ENCODE measurements around the gene DIPK2A. TPM values are rescaled to one million over a fixed set of nuclear protein-coding genes. Genes with fewer than 3 reads are reported as not detected.

DIPK2A gene
- total and polyA plus RNA-seq, 2 donors (not counting 3 experiments of a cell fraction or from before 2014, with no cell fraction given), result 18.9 to 43.0 TPM

DNA sequence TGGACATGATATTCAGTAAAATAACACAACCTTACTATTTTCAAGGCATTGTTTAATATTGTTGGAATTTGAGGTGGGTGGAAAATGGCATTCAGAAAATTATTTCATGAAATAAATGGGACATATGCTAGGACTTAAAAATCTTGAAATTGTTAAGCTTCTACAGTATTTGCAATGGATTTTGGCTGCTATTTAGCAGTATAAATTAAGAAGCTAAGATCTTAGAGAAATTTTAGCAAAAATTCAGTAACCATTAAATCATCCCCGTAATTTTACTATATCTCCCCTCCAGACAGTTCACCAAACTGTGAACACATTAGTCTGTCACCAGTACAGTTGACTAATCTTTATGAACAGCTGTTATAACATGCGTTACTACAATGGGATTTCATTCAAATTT, 8.2 kb downstream of the DIPK2A start:
- ChIA-PET POLR2A (no interaction called here), CTCF (interaction anchor here (0.7 to 0.8 kb wide), 2 partner anchors 8 to 25 kb away, joined by 3 to 4 read pairs; partner anchors contain the start of gene DIPK2A)
- dilution Hi-C loops (cut with MboI; ENCODE audit: extremely low pct_ligation_motif_present, low sequenced_read_pairs), result no loop called here
- H3K79me2 ChIP-seq (ENCODE audit: control insufficient read depth, insufficient read depth, low read length), result peaks cover 97% of the 10 kb centered on the region
- no peaks in the 10 kb centered on the region for H3K9me3 ChIP-seq (replicated peaks; ENCODE audit: control insufficient read depth, insufficient read depth, low read length)
- H3K4me3 ChIP-seq (replicated peaks in 1 of 3; ENCODE audit: insufficient read depth in 1 of 3, low read depth in 1 of 3, low read length in 3 of 3), result no peak overlapping the region
- no peak overlapping the region for H3K9ac ChIP-seq (replicated peaks; ENCODE audit: extremely low read depth, insufficient read depth, low read length)
- intact Hi-C loops (cut with micrococcal nuclease), result loop anchor here (10.0 kb wide), 1 partner anchor 1055 kb away; no protein-coding TSS in a partner anchor
- no TSS peak for BruUV-seq (replicated peaks)
- no peaks in the 10 kb centered on the region for H3K27me3 ChIP-seq (ENCODE audit: control insufficient read depth in 2 of 2, insufficient read depth in 2 of 2, low read length in 2 of 2)
- no peak overlapping the region for H3K27ac ChIP-seq (ENCODE audit: insufficient read depth, low read depth, low read length)
- H3K36me3 ChIP-seq (ENCODE audit: control insufficient read depth in 2 of 2, extremely low read depth in 1 of 2, insufficient read depth in 2 of 2, low read length in 2 of 2), result no peaks in the 10 kb centered on the region
- peaks cover 25% of the 10 kb centered on the region for H3K4me1 ChIP-seq (ENCODE audit: control insufficient read depth, extremely low read depth, insufficient read depth, low read length)
- TF ChIP-seq FOS (IDR thresholded peaks at IDR 0.05; ENCODE audit: borderline replicate concordance, insufficient read depth, low read length) (no peak), POLR2A (IDR thresholded peaks at IDR 0.05; ENCODE audit: low read depth, low read length) (no peak), MYC (IDR thresholded peaks at IDR 0.05; ENCODE audit: low read depth, low read length) (no peak), GATA2 (IDR thresholded peaks at IDR 0.05; ENCODE audit: insufficient read depth, insufficient read length, low read depth, low read length) (no peak), EZH2 (IDR thresholded peaks at IDR 0.05; ENCODE audit: borderline replicate concordance, low read depth, low read length, severe bottlenecking) (no peak), JUN (IDR thresholded peaks at IDR 0.05; ENCODE audit: borderline replicate concordance, insufficient read depth, insufficient read length, low read depth) (no peak)
- TF ChIP-seq, protein P1, sequence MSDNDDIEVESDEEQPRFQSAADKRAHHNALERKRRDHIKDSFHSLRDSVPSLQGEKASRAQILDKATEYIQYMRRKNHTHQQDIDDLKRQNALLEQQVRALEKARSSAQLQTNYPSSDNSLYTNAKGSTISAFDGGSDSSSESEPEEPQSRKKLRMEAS (IDR thresholded peaks at IDR 0.05; ENCODE audit: insufficient read depth, insufficient read length), result no peak
- FAIRE-seq, result no peak
- no peak overlapping the region for H2AFZ ChIP-seq (ENCODE audit: low read depth, low read length)
- no peak overlapping the region for H3K4me2 ChIP-seq (ENCODE audit: insufficient read depth, low read length)
- H4K20me1 ChIP-seq (replicated peaks; ENCODE audit: control insufficient read depth, extremely low read depth, insufficient read depth, low read length), result peaks cover 12% of the 10 kb centered on the region
- H3K9me1 ChIP-seq (replicated peaks; ENCODE audit: control insufficient read depth, extremely low read depth, insufficient read depth, low read length), result no peaks in the 10 kb centered on the region
- no peak for DNase-seq (ENCODE audit: low read depth, low spot score)

DNA sequence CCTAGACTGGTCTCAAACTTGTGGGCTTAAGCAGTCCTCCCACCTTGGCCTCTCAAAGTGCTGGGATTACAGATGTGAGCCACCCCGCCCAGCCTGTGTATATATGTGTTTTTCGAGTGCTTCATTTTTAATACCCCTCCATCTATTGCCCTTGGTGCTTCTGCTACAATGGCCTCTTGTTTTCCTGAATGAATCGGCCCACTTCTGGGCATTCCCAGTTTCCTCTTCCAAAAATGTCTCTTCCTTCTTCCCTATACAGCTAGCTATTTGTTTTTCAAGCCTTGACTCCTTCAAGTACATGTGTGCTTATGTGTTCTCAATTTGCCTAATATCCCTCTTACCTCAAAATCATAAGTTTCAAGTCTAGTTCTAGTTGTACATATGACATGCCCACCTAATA, 16.7 kb downstream of the DIPK2A start:
- intact Hi-C loops (cut with micrococcal nuclease), result no loop called here
- no peaks in the 10 kb centered on the region for H3K9me3 ChIP-seq (replicated peaks; ENCODE audit: control insufficient read depth, insufficient read depth, low read length)
- H3K27me3 ChIP-seq (ENCODE audit: control insufficient read depth in 2 of 2, insufficient read depth in 2 of 2, low read length in 2 of 2), result no peaks in the 10 kb centered on the region
- FAIRE-seq (no peak), DNase-seq (ENCODE audit: low read depth, low spot score) (no peak)
- H3K36me3 ChIP-seq (ENCODE audit: control insufficient read depth in 2 of 2, extremely low read depth in 1 of 2, insufficient read depth in 2 of 2, low read length in 2 of 2), result peaks cover 1 to 5% of the 10 kb centered on the region in 2 experiments
- H3K9me1 ChIP-seq (replicated peaks; ENCODE audit: control insufficient read depth, extremely low read depth, insufficient read depth, low read length), result no peaks in the 10 kb centered on the region
- H3K9ac ChIP-seq (replicated peaks; ENCODE audit: extremely low read depth, insufficient read depth, low read length), result no peak overlapping the region
- ChIA-PET POLR2A (no interaction called here), CTCF (no interaction called here)
- no peak overlapping the region for H2AFZ ChIP-seq (ENCODE audit: low read depth, low read length)
- dilution Hi-C loops (cut with MboI; ENCODE audit: extremely low pct_ligation_motif_present, low sequenced_read_pairs), result no loop called here
- peaks cover 8% of the 10 kb centered on the region for H4K20me1 ChIP-seq (replicated peaks; ENCODE audit: control insufficient read depth, extremely low read depth, insufficient read depth, low read length)
- no peak overlapping the region for H3K27ac ChIP-seq (ENCODE audit: insufficient read depth, low read depth, low read length)
- H3K4me3 ChIP-seq (replicated peaks in 1 of 3; ENCODE audit: insufficient read depth in 1 of 3, low read depth in 1 of 3, low read length in 3 of 3), result no peak overlapping the region
- no peak overlapping the region for H3K4me2 ChIP-seq (ENCODE audit: insufficient read depth, low read length)
- H3K4me1 ChIP-seq (ENCODE audit: control insufficient read depth, extremely low read depth, insufficient read depth, low read length), result no peaks in the 10 kb centered on the region
- TF ChIP-seq, protein P1 (IDR thresholded peaks at IDR 0.05; ENCODE audit: insufficient read depth, insufficient read length), result no peak
- TF ChIP-seq JUN (IDR thresholded peaks at IDR 0.05; ENCODE audit: borderline replicate concordance, insufficient read depth, insufficient read length, low read depth) (no peak), POLR2AphosphoS5 (IDR thresholded peaks at IDR 0.05; ENCODE audit: insufficient read depth, low read depth, low read length) (no peak), FOS (IDR thresholded peaks at IDR 0.05; ENCODE audit: borderline replicate concordance, insufficient read depth, low read length) (no peak), EZH2 (IDR thresholded peaks at IDR 0.05; ENCODE audit: borderline replicate concordance, low read depth, low read length, severe bottlenecking) (no peak), GATA2 (IDR thresholded peaks at IDR 0.05; ENCODE audit: insufficient read depth, insufficient read length, low read depth, low read length) (no peak), MYC (IDR thresholded peaks at IDR 0.05; ENCODE audit: low read depth, low read length) (no peak), POLR2A (IDR thresholded peaks at IDR 0.05; ENCODE audit: low read depth, low read length) (no peak)
- TF ChIP-seq, protein P2, sequence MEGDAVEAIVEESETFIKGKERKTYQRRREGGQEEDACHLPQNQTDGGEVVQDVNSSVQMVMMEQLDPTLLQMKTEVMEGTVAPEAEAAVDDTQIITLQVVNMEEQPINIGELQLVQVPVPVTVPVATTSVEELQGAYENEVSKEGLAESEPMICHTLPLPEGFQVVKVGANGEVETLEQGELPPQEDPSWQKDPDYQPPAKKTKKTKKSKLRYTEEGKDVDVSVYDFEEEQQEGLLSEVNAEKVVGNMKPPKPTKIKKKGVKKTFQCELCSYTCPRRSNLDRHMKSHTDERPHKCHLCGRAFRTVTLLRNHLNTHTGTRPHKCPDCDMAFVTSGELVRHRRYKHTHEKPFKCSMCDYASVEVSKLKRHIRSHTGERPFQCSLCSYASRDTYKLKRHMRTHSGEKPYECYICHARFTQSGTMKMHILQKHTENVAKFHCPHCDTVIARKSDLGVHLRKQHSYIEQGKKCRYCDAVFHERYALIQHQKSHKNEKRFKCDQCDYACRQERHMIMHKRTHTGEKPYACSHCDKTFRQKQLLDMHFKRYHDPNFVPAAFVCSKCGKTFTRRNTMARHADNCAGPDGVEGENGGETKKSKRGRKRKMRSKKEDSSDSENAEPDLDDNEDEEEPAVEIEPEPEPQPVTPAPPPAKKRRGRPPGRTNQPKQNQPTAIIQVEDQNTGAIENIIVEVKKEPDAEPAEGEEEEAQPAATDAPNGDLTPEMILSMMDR (IDR thresholded peaks at IDR 0.05; ENCODE audit: extremely low read depth in 1 of 2, insufficient read depth in 1 of 2, low read depth in 1 of 2, low read length in 2 of 2), result no peak
- peaks cover 52% of the 10 kb centered on the region for H3K79me2 ChIP-seq (ENCODE audit: control insufficient read depth, insufficient read depth, low read length)
- BruUV-seq (replicated peaks), result no TSS peak
